Measurements from ENCODE around the gene H1-8.

GRCh38 chr3:129558772-129559564, 16.0 kb downstream of the H1-8 start:
- TF ChIP-seq CTCF (conservative IDR thresholded peaks at IDR 0.05) (no peak), EZH2 (IDR thresholded peaks at IDR 0.05; ENCODE audit: low read depth) (no peak)
